ENCODE results near the gene FBXW5.

- no peak for TF ChIP-seq CTCF (IDR thresholded peaks at IDR 0.05 in 4 of 5, conservative IDR thresholded peaks at IDR 0.05 in 1 of 5)
- TF ChIP-seq POLR2A (IDR thresholded peaks at IDR 0.05) = no peak
These were observed 28.0 kb downstream of the FBXW5 start for GRCh38 chr9:136916330-136917184.
